SJSA1 (cell line): ENCODE data around the gene FOXO4. TPM values are rescaled to one million over a fixed set of nuclear protein-coding genes. Genes with fewer than 3 reads are reported as not detected.

Experiments
- DNase-seq, 2 experiments: peaks; one replicate each; pipeline ENCODE4 v3.0.0-alpha.2; 2015 to 2020; ENCODE audit warnings: low spot score in 2 of 2, low read depth in 1 of 2
- H3K27ac ChIP-seq: fragments of 250-450 bp; sonication (Bioruptor Pico); 2 replicates; pipeline ENCODE4 v1.5.1; 2020; ENCODE audit warnings: mild to moderate bottlenecking, moderate library complexity
- H3K27me3 ChIP-seq: fragments of 250-450 bp; sonication (Bioruptor Pico); replicated peaks from 2 replicates; pipeline ENCODE4 v1.5.1; 2020; ENCODE audit warnings: mild to moderate bottlenecking, moderate library complexity
- H3K36me3 ChIP-seq: fragments of 250-450 bp; sonication (Bioruptor Pico); 2 replicates; pipeline ENCODE4 v1.5.1; 2020; ENCODE audit warnings: mild to moderate bottlenecking
- H3K4me1 ChIP-seq: fragments of 250-450 bp; sonication (Bioruptor Pico); replicated peaks from 2 replicates; pipeline ENCODE4 v1.6.1; 2021; ENCODE audit warnings: mild to moderate bottlenecking
- H3K4me3 ChIP-seq: fragments of 250-450 bp; sonication (Bioruptor Pico); 2 replicates; pipeline ENCODE4 v1.5.1; 2020; ENCODE audit warnings: mild to moderate bottlenecking
- H3K9me3 ChIP-seq: fragments of 250-450 bp; sonication (Bioruptor Pico); replicated peaks from 2 replicates; pipeline ENCODE4 v1.5.1; 2020; ENCODE audit warnings: mild to moderate bottlenecking
- total RNA-seq: library from RNA; depleted of rRNA; stranded (reverse); fragments of >200 nt; shearing (Covaris generic); gene quantifications from 2 replicates; pipeline ENCODE4 v1.2.3, GENCODE V29; 2014; rRNA removed

Gene FOXO4
- total RNA-seq, 1 experiment from 2014 or later: not detected

DNA sequence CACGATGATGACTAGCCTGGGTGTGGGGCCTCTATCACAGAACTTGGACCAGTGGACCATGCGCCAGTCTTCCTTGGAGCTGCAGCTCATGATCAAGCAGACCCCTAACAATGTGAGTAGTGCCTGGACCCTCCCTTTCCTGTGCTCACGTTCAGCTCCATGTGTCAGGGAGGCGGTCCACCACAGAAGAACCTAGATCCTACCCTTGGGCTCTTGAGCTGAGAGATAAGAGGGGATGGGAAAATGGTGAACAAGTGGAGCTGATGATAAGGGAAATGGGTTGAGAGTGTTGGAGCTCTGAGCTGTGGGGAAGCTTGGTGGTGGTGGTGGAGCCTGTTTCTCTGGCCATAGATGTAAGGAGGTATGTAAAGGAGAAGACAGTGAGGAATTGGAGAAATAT, 35.9 kb downstream of the FOXO4 start:
- no peak for DNase-seq
- no peaks in the 10 kb centered on the region for H3K9me3 ChIP-seq
- no peaks in the 10 kb centered on the region for H3K27me3 ChIP-seq
- no peaks in the 10 kb centered on the region for H3K4me1 ChIP-seq
- H3K27ac ChIP-seq: no peak overlapping the region
- H3K36me3 ChIP-seq: no peaks in the 10 kb centered on the region
- H3K4me3 ChIP-seq: no peak overlapping the region

GRCh38 chrX:71140440-71140839, 44.8 kb downstream of the FOXO4 start:
- Histone ChIP-seq H3K4me3 (no peak overlapping the region), H3K27me3 (no peaks in the 10 kb centered on the region), H3K9me3 (no peaks in the 10 kb centered on the region), H3K4me1 (no peaks in the 10 kb centered on the region), H3K36me3 (no peaks in the 10 kb centered on the region), H3K27ac (no peak overlapping the region)
- no peak for DNase-seq

DNA sequence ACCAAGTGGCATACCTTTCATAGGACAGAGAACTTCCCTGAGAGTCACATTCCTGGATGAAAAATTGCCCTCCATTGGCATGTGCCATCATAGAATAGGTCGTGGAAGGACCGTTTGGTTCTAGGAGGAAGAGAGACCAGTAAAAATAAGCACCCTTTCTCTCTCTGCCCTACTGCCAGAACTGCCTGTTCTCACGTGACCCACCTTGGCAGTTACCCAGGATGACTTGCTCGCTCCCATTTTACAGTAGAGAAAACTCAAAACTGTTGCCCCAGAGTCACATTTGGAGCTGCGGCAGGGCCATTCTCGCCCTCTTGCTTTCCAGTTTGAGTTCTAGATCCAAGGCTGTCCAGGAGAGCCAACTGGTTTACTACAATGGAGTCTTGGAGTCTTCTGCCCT, 47.9 kb downstream of the FOXO4 start:
- no peak for DNase-seq
- no peaks in the 10 kb centered on the region for H3K27me3 ChIP-seq
- H3K4me3 ChIP-seq: no peak overlapping the region
- H3K36me3 ChIP-seq: no peaks in the 10 kb centered on the region
- no peaks in the 10 kb centered on the region for H3K9me3 ChIP-seq
- H3K4me1 ChIP-seq: no peaks in the 10 kb centered on the region
- no peak overlapping the region for H3K27ac ChIP-seq

GRCh38 chrX:71144651-71145050, 49.0 kb downstream of the FOXO4 start, which contains the start of gene NLGN3:
TSS of gene NLGN3 (plus strand) at chrX:71144841. CDS start at chrX:71147750, 2,909 bp downstream.
- no peak for DNase-seq
- no peaks in the 10 kb centered on the region for H3K36me3 ChIP-seq
- H3K27me3 ChIP-seq: no peaks in the 10 kb centered on the region
- no peaks in the 10 kb centered on the region for H3K4me1 ChIP-seq
- H3K27ac ChIP-seq: no peak within 1 kb of the TSS
- H3K9me3 ChIP-seq: no peaks in the 10 kb centered on the region
- no peak within 1 kb of the TSS for H3K4me3 ChIP-seq

GRCh38 chrX:71147496-71148277, 52.0 kb downstream of the FOXO4 start:
- Histone ChIP-seq H3K27ac (no peak overlapping the region), H3K4me1 (no peaks in the 10 kb centered on the region), H3K4me3 (no peak overlapping the region), H3K36me3 (no peaks in the 10 kb centered on the region), H3K9me3 (no peaks in the 10 kb centered on the region), H3K27me3 (no peaks in the 10 kb centered on the region)
- DNase-seq: no peak

- no peak for DNase-seq
- no peak overlapping the region for H3K27ac ChIP-seq
- no peaks in the 10 kb centered on the region for H3K9me3 ChIP-seq
- no peaks in the 10 kb centered on the region for H3K36me3 ChIP-seq
- no peaks in the 10 kb centered on the region for H3K4me1 ChIP-seq
- no peak overlapping the region for H3K4me3 ChIP-seq
- H3K27me3 ChIP-seq: no peaks in the 10 kb centered on the region
Observed at GRCh38 chrX:71148278-71148663, 52.6 kb downstream of the FOXO4 start.

GRCh38 chrX:71151366-71151765, 55.7 kb downstream of the FOXO4 start:
- Histone ChIP-seq H3K4me1 (no peaks in the 10 kb centered on the region), H3K27me3 (no peaks in the 10 kb centered on the region), H3K27ac (no peak overlapping the region), H3K36me3 (no peaks in the 10 kb centered on the region), H3K9me3 (no peaks in the 10 kb centered on the region), H3K4me3 (no peak overlapping the region)
- no peak for DNase-seq

Other genes starting within 250 kb of the FOXO4 start
- 30.2 and 41.4 TPM in 2 replicates for gene TEX11, start 187.1 kb upstream of the FOXO4 start, total RNA-seq
- gene SLC7A3, start 164.8 kb upstream of the FOXO4 start, total RNA-seq: 0.11 TPM in 1 of 2 replicates, not detected in the other
- gene SNX12, start 27.5 kb upstream of the FOXO4 start, total RNA-seq: 50.8 and 56.2 TPM in 2 replicates
- gene CXorf65, start 10.9 kb downstream of the FOXO4 start, total RNA-seq: not detected in 2 replicates
- not detected in 2 replicates for gene IL2RG, start 15.7 kb downstream of the FOXO4 start, total RNA-seq
- gene MED12, start 22.7 kb downstream of the FOXO4 start, total RNA-seq: not detected in 2 replicates
- gene NLGN3, start 49.0 kb downstream of the FOXO4 start, total RNA-seq: not detected in 2 replicates
- not detected in 2 replicates for gene GJB1, start 127.4 kb downstream of the FOXO4 start, total RNA-seq
- gene ZMYM3, start 158.3 kb downstream of the FOXO4 start, total RNA-seq: 12.2 and 14.6 TPM in 2 replicates
- 366 and 510 TPM in 2 replicates for gene NONO, start 187.8 kb downstream of the FOXO4 start, total RNA-seq
- gene ITGB1BP2, start 205.9 kb downstream of the FOXO4 start, total RNA-seq: 0.74 TPM in 1 of 2 replicates, not detected in the other